Activated CD8-positive, alpha-beta memory T cell treated with anti-CD3 and anti-CD28 coated beads, Interleukin-2, amount 50 U/mL, for 1 hour (primary cell): Measurements from ENCODE around the gene PRDM7.
"Not testable (repeated sequence)": the region's sequence is repeated elsewhere in the genome, so short reads cannot be mapped to it uniquely, and the experiment has no call there.

Source experiments
- DNase-seq: peaks from one replicate; pipeline ENCODE4 v3.0.0-alpha.2; 2020; ENCODE audit errors: extremely low read depth

PRDM7 gene

GRCh38 chr16:90072442-90073105, 4.6 kb downstream of the PRDM7 start:
- no peak for DNase-seq

GRCh38 chr16:90070440-90070839, 6.7 kb downstream of the PRDM7 start:
- DNase-seq = no peak

- DNase-seq = no peak
Observed at GRCh38 chr16:90061437-90061836, 15.7 kb downstream of the PRDM7 start.

- DNase-seq = no peak
Observed at GRCh38 chr16:90057738-90058173, 19.4 kb downstream of the PRDM7 start.

- not testable (repeated sequence) for DNase-seq
Observed at GRCh38 chr16:90056521-90056920, 20.6 kb downstream of the PRDM7 start.

GRCh38 chr16:90055371-90055770, 21.8 kb downstream of the PRDM7 start:
- no peak for DNase-seq

- no peak for DNase-seq
Observed at GRCh38 chr16:90054554-90054953, 22.6 kb downstream of the PRDM7 start.

GRCh38 chr16:90053902-90054500, 23.1 kb downstream of the PRDM7 start:
- no peak for DNase-seq

GRCh38 chr16:90050969-90051368, 26.2 kb downstream of the PRDM7 start:
- no peak for DNase-seq

- no peak for DNase-seq
Observed at GRCh38 chr16:90048737-90049330, 28.3 kb downstream of the PRDM7 start.

GRCh38 chr16:90048347-90048722, 28.8 kb downstream of the PRDM7 start:
- DNase-seq = no peak

GRCh38 chr16:90047714-90048346, 29.3 kb downstream of the PRDM7 start:
- no peak for DNase-seq

- no peak for DNase-seq
Observed at GRCh38 chr16:90046971-90047713, 30.0 kb downstream of the PRDM7 start.

- no peak for DNase-seq
Observed at GRCh38 chr16:90046122-90046970, 30.8 kb downstream of the PRDM7 start.

GRCh38 chr16:90044111-90044551, 33.0 kb downstream of the PRDM7 start:
- no peak for DNase-seq

- DNase-seq = no peak
Observed at GRCh38 chr16:90043526-90043925, 33.6 kb downstream of the PRDM7 start.

GRCh38 chr16:90042946-90043514, 34.1 kb downstream of the PRDM7 start:
- DNase-seq = no peak

GRCh38 chr16:90041896-90042473, 35.1 kb downstream of the PRDM7 start:
- no peak for DNase-seq

GRCh38 chr16:90040152-90041023, 36.7 kb downstream of the PRDM7 start:
- no peak for DNase-seq
